Measurements from ENCODE around the gene SNRPN.

DNA sequence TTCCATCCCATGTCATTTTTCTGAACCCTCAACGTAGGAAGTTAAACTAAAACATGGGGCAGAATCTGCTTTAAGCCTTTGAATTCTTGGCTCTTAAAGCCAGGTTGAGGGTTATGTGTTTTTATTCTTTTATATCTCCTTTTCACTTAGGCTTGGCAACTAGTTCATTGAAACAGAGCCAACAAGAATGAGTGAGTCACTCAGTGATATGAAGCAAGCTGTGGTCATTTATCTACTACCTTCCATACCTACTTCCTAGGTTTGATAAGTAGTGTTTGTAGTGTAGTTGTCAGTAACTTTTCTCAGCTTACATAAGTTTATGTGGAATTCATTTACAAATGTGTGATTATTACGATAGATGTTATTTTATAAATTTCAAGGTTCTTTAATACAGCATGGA lies 67.4 kb downstream of the SNRPN start:
- TF ChIP-seq, protein P1, sequence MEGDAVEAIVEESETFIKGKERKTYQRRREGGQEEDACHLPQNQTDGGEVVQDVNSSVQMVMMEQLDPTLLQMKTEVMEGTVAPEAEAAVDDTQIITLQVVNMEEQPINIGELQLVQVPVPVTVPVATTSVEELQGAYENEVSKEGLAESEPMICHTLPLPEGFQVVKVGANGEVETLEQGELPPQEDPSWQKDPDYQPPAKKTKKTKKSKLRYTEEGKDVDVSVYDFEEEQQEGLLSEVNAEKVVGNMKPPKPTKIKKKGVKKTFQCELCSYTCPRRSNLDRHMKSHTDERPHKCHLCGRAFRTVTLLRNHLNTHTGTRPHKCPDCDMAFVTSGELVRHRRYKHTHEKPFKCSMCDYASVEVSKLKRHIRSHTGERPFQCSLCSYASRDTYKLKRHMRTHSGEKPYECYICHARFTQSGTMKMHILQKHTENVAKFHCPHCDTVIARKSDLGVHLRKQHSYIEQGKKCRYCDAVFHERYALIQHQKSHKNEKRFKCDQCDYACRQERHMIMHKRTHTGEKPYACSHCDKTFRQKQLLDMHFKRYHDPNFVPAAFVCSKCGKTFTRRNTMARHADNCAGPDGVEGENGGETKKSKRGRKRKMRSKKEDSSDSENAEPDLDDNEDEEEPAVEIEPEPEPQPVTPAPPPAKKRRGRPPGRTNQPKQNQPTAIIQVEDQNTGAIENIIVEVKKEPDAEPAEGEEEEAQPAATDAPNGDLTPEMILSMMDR (IDR thresholded peaks at IDR 0.05; ENCODE audit: low read depth, low read length, poor library complexity, severe bottlenecking) = no peak
- TF ChIP-seq EZH2phosphoT487 (IDR thresholded peaks at IDR 0.05; ENCODE audit: borderline replicate concordance, low read length) = no peak

Data from DOHH2 (cell line).